ENCODE results near the gene DBNL. TPM values are rescaled to one million over a fixed set of nuclear protein-coding genes. Genes with fewer than 3 reads are reported as not detected.
"Not testable (repeated sequence)": the region's sequence is repeated elsewhere in the genome, so short reads cannot be mapped to it uniquely, and the experiment has no call there.

The DBNL gene
- total RNA-seq, 2 donors from 2014 or later = 42.1 to 48.7 TPM

- intact Hi-C loops (cut with DNase I); DNase-seq: not testable (repeated sequence)
- peak in 1 of 2 donors; percentile 1 for ATAC-seq
Measured at GRCh38 chr7:44039800-44040492, 4.6 kb upstream of the DBNL start.

GRCh38 chr7:44040493-44040891 lies 4.0 kb upstream of the DBNL start:
- intact Hi-C loops (cut with DNase I); DNase-seq: not testable (repeated sequence)
- peak; percentile 29 to 30 for ATAC-seq

GRCh38 chr7:44042221-44042620 lies 2.3 kb upstream of the DBNL start:
- intact Hi-C loops (cut with DNase I) = no loop called here
- DNase-seq (no peak), ATAC-seq (no peak)

- no peak for DNase-seq
- intact Hi-C loops (cut with DNase I) = no loop called here
Measured at GRCh38 chr7:44043902-44044301, 600 bp upstream of the DBNL start.

GRCh38 chr7:44045226-44046014 lies 918 bp downstream of the DBNL start:
- ATAC-seq = no peak
- intact Hi-C loops (cut with DNase I) = no loop called here
- peak; percentile 77 for DNase-seq

More at GRCh38 chr7:44043902-44044301, 600 bp upstream of the DBNL start:
- ATAC-seq = no peak

GRCh38 chr7:44046321-44047061 lies 2.0 kb downstream of the DBNL start:
- DNase-seq = no peak
- intact Hi-C loops (cut with DNase I) = no loop called here

GRCh38 chr7:44048031-44048795 lies 3.7 kb downstream of the DBNL start:
- no peak for ATAC-seq
- no peak for DNase-seq
- intact Hi-C loops (cut with DNase I) = no loop called here

More at GRCh38 chr7:44046321-44047061, 2.0 kb downstream of the DBNL start:
- ATAC-seq = peak in 1 of 2 donors; percentile 2

- DNase-seq (no peak), ATAC-seq (no peak)
- intact Hi-C loops (cut with DNase I) = no loop called here
Measured at GRCh38 chr7:44050121-44050914, 5.8 kb downstream of the DBNL start.

GRCh38 chr7:44050915-44051560 lies 6.5 kb downstream of the DBNL start:
- DNase-seq (no peak), ATAC-seq (no peak)
- intact Hi-C loops (cut with DNase I) = no loop called here

- DNase-seq (no peak), ATAC-seq (no peak)
- intact Hi-C loops (cut with DNase I) = no loop called here
Measured at GRCh38 chr7:44051611-44052220, 7.2 kb downstream of the DBNL start.

GRCh38 chr7:44052771-44053365 lies 8.4 kb downstream of the DBNL start:
- ATAC-seq (no peak), DNase-seq (peak; percentile 12)
- intact Hi-C loops (cut with DNase I) = no loop called here

GRCh38 chr7:44056681-44057080 lies 12.2 kb downstream of the DBNL start:
- DNase-seq (peak; percentile 10), ATAC-seq (no peak)
- intact Hi-C loops (cut with DNase I) = no loop called here

- DNase-seq (peak; percentile 2), ATAC-seq (no peak)
- intact Hi-C loops (cut with DNase I) = no loop called here
Measured at GRCh38 chr7:44057181-44057848, 12.8 kb downstream of the DBNL start.

GRCh38 chr7:44057849-44058758 lies 13.6 kb downstream of the DBNL start:
- DNase-seq = peak; percentile 18
- intact Hi-C loops (cut with DNase I) = no loop called here
- no peak for ATAC-seq

- ATAC-seq = no peak
- peak; percentile 9 for DNase-seq
- intact Hi-C loops (cut with DNase I) = no loop called here
Measured at GRCh38 chr7:44058759-44059218, 14.3 kb downstream of the DBNL start.

Measured in left cardiac atrium (tissue), 4 donors.